GM19372 (cell line): ENCODE measurements around the gene WDR77.
A peak's percentile ranks its signal among the peaks of the same experiment; 100 is the strongest.

Experiments used
- ATAC-seq: cut with Tn5 transposase; IDR thresholded peaks from one replicate; pipeline ENCODE4 v1.9.1; 2021; ENCODE audit warnings: mild to moderate bottlenecking, low read depth, moderate library complexity; ENCODE audit not compliant: unreplicated experiment

Gene WDR77

GRCh38 chr1:111441573-111442192 is 7.4 kb downstream of the WDR77 start:
- no peak for ATAC-seq

DNA sequence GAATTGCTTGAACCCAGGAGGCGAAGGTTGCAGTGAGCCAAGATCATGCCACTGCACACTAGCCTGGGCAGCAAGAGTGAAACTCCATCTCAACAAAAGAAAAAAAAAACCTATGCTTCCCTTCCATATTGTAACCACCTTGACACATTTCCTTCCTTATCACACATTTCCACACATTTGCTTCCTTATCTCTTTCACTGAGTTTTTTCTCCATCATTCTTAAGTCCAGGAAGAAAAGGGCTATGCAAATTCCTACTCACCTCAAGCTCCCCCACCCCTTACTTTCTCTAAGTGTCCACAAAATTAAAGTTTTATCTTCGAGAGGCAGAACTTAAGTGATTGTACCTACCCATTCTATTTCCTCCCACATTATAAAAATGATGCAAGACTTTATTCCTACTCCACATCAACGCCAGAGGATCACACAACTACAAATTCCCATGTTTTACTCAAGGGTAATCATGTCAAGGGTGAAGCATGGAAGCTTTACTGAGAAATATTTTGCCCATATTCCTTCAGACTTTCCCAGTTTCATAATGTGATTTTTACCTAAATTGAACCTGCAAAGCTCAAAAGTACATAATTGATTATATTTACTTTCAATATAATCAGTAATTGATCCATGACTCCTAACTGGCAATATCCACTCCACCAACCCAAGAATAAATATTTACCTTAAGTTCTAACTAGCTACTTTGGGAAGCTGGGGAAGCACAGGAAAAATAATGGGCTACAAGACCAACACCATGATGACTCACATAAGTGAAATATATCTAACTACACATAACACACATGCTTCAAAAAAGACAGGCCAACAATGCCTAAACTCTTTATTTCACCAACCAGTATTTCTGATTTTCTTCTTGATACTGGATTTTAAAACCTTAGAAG is 9.3 kb downstream of the WDR77 start:
- no peak for ATAC-seq

DNA sequence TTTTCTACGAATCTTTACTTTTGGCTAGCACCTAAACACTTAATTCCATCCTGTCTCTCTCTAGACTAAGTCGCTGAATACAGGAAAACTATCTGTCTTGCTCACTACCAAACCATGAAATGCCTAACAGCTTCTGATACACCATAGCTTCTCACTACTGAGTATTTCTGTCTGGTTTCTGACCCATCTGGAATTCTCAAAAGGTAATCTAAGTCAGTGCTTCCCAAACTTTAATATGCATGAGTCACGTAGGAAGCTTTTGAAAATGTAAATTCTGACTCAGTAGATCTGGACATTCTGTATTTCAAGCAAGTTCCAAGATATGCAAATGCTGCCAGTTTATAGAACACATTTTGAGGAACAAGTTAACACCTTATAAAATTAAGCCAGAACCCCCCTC is 12.3 kb downstream of the WDR77 start:
- no peak for ATAC-seq

DNA sequence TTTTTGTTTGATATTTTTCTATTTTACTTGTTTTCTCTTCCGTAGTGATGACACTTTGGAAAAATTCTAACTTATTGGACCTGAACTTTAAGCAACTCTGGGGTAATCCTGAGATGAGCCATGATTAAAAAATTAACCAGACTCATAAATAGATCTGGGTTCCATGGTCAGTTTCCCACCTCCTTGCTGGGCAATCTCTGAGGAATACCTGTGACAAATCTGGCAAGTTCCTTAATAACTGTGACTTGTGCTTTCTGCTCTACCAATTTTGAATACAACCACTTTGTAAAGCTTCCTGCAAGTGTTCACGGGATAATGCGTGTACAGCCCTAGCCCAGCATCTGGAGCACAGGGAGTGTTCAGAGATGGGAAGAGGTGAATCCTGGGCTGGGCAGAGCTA is 24.8 kb downstream of the WDR77 start:
- ATAC-seq = no peak

GRCh38 chr1:111422546-111423391 is 26.3 kb downstream of the WDR77 start:
- no peak for ATAC-seq

DNA sequence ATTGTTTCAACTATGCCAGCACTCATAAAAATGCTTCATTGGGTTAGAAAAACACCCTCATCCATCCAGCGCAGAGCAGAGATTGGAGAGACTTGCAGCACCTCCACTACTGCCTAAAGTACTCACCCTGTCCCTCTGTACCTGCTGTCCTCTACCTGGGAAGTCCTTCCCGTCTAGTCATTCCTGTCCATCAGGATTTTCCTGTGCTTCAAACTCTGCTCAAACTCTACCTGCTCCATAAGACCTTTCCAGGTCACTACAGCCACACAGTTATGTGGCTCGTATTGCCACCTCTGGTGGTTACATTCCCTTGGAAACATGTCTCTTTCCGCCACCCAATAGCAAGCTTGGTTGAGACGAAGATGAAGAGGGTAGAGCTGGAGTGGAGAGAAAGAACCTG is 28.7 kb downstream of the WDR77 start:
- no peak for ATAC-seq

DNA sequence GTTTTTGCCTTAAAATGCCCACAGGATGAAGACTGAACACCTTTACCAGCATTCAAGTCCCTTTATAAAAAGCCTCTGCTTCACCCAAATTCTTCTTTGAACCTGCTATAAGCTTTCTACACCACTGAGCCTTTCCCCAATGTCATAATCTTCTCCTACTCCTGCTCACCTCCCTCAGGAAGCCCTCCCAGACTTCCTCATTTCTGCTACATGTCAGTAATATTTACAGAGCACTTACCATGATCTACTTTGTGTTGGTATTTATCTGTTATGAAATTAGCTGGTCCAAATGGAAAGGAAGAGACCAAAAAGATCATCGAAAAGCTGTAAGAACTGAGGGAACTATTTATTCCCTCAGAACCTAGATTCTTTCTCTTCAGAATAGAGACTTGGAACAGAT is 30.0 kb downstream of the WDR77 start:
- no peak for ATAC-seq

GRCh38 chr1:111417755-111418154 is 31.3 kb downstream of the WDR77 start:
- ATAC-seq = no peak

DNA sequence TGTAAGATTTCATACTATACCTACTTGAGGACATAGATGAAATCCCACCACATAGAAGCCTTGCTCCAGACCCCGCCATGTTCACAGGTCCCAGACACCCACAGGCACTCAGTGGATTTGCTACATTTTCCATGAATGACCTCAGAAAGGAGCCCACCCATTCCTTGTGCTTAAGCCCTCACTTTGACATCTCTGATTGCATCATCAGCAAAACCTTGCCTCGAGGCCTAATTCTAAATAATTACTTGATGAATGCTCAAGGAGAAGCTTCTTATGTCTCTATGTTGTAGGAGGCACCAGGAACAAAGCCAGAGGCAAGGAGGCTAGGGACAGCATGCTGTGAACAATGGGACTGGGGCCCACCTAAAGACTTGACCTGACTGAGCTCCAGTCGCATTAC is 33.6 kb downstream of the WDR77 start:
- ATAC-seq = no peak

DNA sequence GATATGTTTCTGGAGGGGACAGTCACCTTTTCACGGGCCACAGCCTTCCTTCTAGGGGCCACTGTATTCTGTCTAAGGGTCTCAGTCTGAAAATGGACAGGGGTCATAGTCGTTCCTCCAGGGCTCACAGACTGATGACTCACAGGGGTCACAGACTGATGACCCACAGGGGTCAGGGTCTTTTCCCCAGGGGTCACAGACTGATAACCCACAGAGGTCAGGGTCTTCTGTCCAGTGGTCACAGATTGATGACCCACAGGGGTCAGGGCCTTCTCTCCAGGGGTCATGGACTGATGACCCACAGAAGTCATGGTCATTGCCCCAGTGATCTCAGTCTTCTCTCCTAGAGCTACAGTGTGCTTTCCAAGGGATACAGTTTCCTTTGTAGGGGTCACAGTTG is 34.3 kb downstream of the WDR77 start:
- ATAC-seq = no peak

DNA sequence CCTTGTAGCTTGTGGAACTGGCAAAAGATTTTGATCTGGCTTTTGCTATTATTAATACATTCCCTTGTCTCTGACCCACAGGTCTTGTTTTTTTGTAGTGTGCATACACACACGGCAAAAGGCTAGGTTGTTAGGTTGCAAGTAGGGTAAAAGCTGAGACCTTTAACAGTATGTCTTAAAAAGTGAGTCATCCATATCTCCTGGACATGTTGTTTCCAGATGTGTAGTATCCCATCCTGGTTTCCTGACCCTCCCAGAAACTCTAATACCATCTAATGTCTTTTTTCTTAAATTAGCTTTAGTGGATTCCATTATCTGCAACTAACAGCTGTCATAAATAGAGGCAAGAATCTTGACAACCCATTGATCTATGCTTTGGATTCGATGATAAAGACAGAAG is 36.2 kb downstream of the WDR77 start:
- no peak for ATAC-seq

- no peak for ATAC-seq
These were observed 41.8 kb downstream of the WDR77 start for GRCh38 chr1:111407301-111407700.

GRCh38 chr1:111406321-111406768 is 42.7 kb downstream of the WDR77 start:
- ATAC-seq = peak; percentile 88

- ATAC-seq = no peak
These were observed 44.5 kb downstream of the WDR77 start for GRCh38 chr1:111404588-111404987.

GRCh38 chr1:111402083-111402482 is 47.0 kb downstream of the WDR77 start:
- ATAC-seq = no peak

DNA sequence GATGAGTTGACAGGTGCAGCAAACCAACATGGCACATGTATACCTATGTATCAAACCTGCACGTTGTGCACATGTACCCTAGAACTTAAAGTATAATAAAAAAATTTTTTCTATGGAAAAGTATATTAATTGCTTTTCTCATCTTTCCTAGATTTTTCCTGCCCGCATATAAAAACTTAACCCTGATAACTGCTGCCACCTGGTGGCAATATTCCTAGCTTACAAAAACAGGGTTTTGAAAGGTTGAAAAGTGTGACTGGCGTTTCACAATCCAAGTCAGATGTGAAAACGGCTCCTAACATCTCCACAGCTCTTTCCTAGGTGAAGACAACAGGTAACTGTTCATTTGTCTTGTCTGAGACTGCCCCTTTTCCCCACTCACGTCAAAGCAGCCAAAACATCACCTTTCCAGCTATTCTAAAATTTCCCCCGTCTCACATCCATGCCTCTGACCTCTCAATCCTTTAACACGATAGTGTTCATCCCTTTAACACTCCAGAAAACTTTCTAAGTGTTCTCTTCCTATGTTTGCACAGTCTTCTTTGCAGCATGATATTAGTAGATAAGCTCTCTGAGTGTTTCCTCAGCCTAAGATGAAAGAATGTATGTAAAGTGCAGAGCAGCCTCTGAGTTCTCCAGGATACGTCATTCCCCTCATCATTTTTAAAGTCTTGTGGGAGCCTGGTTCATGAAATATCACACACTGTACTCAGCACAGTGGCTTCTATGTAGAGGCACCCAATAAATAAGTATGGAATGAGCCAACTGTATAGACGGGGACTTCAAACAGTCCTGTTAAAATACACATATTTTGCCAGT is 49.1 kb downstream of the WDR77 start:
- ATAC-seq = no peak

DNA sequence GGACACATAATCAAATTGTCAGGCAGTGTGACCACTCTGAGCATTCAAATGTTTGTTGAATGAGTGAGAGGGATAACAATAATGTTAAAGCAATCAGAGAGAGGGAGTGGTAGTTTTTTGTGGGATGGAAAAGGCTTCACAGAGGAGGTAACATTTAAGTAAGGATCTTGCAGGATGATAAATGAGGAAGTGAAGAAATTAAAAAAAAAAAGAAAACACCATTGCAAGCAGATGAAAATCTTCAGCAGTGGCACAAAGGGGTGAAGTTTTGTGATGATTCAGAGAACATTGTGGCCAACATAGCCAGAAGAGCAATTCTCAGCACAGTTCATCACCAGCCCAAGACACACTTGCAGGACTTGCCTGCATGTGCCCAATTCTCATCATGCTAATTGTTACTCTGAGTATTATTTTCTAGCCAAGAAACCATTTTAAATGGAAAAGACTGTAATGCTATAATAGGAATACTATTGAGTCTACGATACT is 56.6 kb downstream of the WDR77 start:
- ATAC-seq = no peak

DNA sequence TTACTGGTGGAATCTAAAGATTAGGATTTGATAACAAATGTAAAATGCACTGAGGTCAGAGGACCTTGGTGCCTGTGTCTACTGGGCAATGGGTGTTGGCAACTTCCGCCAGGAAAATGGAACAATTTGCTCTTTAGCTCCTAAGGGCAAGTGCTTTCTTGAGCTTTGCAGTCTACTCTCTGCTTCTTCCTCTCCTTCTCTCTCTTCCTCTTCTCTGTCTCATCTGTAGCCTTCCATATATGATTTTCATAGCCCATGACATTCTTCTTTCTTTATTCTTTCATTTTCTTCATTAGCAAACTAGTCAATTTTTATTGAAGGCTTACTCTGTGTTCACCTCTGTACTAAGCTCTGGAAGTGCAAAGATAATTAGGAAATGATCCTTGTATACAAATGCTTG is 57.0 kb downstream of the WDR77 start:
- no peak for ATAC-seq
